HCT116 (cell line): ENCODE data around the gene USF2. TPM values are rescaled to one million over a fixed set of nuclear protein-coding genes. Genes with fewer than 3 reads are reported as not detected.

Source experiments
- ATAC-seq: fragments of 200-7000 bp; cut with Tn5 transposase; 2 replicates; pipeline ENCODE4 v1.9.1; 2020; ENCODE audit warnings: mild to moderate bottlenecking, moderate library complexity
- BruUV-seq: library from RNA; stranded (reverse); fragments of 400-500 nt; replicated peaks from 2 replicates; lab custom pipeline; 2021; lab: Mats Ljungman, UMichigan
- CTCF ChIA-PET: fragments of 300-600 bp; sonication (Branson Sonifier 250); formaldehyde crosslinking; loops from one replicate; lab custom pipeline; 2021; ENCODE audit warnings: antibody characterized with exemption; lab: Charles Lee
- POLR2A ChIA-PET: fragments of 300-600, 350-600 bp; sonication (Branson Sonifier 250); formaldehyde crosslinking; loops from one replicate; lab custom pipeline; 2021; ENCODE audit warnings: antibody characterized with exemption; lab: Charles Lee
- RAD21 ChIA-PET, 2 experiments: fragments of 300-600 bp; sonication (Branson Sonifier 250); formaldehyde crosslinking; loops; one replicate each; lab custom pipeline; 2023; ENCODE audit warnings: low total read pairs in 2 of 2; ENCODE audit not compliant: uncharacterized antibody in 2 of 2, unreplicated experiment in 2 of 2, low non-redundant PET in 1 of 2; lab: Charles Lee
- DNase-seq: peaks from one replicate; pipeline ENCODE4 v3.0.0-alpha.2; 2010; ENCODE audit warnings: low read depth, low spot score
- H2AFZ ChIP-seq: fragments of 200-600 bp; shearing (Covaris generic), sonication (generic); 2 replicates; pipeline ENCODE4 v1.6.1; 2017; ENCODE audit warnings: low read depth, mixed run types, mixed read lengths, antibody characterized with exemption, low read length; ENCODE audit not compliant: poor library complexity, severe bottlenecking
- H3K27ac ChIP-seq: 2 replicates; pipeline ENCODE4 v1.5.1; 2012; ENCODE audit warnings: low read depth, low read length
- H3K27me3 ChIP-seq: fragments of 200-600 bp; sonication (generic); 2 replicates; pipeline ENCODE4 v1.6.1; 2016; ENCODE audit warnings: mixed run types, low read length, mixed read lengths; ENCODE audit not compliant: insufficient read depth
- H3K36me3 ChIP-seq, 2 experiments: fragments of 200-500 bp in 1 of 2; fragments of 200-600 bp in 1 of 2; sonication (Bioruptor generic) in 1 of 2; sonication (generic) in 1 of 2; 2 replicates each; pipeline versions ENCODE4 v1.5.1 to v1.6.1; 2014 to 2016; ENCODE audit warnings: low read length in 2 of 2, inconsistent platforms in 1 of 2, mixed read lengths in 1 of 2, mixed run types in 1 of 2; ENCODE audit not compliant: insufficient read depth in 2 of 2, control insufficient read depth in 1 of 2
- H3K4me1 ChIP-seq, 2 experiments: fragments of 200-600 bp in 1 of 2; sonication (generic) in 1 of 2; 2 replicates each; pipeline versions ENCODE4 v1.5.1 to v1.6.1; 2012 to 2017; ENCODE audit warnings: low read length in 2 of 2, inconsistent platforms in 1 of 2, mild to moderate bottlenecking in 1 of 2, mixed read lengths in 1 of 2, mixed run types in 1 of 2, moderate library complexity in 1 of 2; ENCODE audit not compliant: insufficient read depth in 2 of 2, control insufficient read depth in 1 of 2
- H3K4me2 ChIP-seq: fragments of 200-600 bp; sonication (generic); 2 replicates; pipeline ENCODE4 v1.6.1; 2017; ENCODE audit warnings: mixed run types, low read length, mixed read lengths
- H3K4me3 ChIP-seq, 2 experiments: fragments of 200-600 bp in 1 of 2; sonication (generic) in 1 of 2; replicated peaks in 1 of 2; 2 replicates each; pipeline ENCODE4 v1.5.1; 2011 to 2016; ENCODE audit warnings: low read length in 2 of 2, control low read depth in 1 of 2, low read depth in 1 of 2, mild to moderate bottlenecking in 1 of 2, mixed read lengths in 1 of 2, mixed run types in 1 of 2
- H3K79me2 ChIP-seq: fragments of 200-600 bp; sonication (generic); 2 replicates; pipeline ENCODE4 v1.6.1; 2017; ENCODE audit warnings: mild to moderate bottlenecking, mixed run types, low read length, moderate library complexity, mixed read lengths; ENCODE audit not compliant: insufficient read depth
- H3K9ac ChIP-seq: fragments of 200-600 bp; sonication (generic); 2 replicates; pipeline ENCODE4 v1.6.1; 2016; ENCODE audit warnings: low read length, mixed read lengths
- H3K9me2 ChIP-seq: fragments of 200-600 bp; sonication (generic), shearing (Covaris generic); 2 replicates; pipeline ENCODE4 v1.6.1; 2017; ENCODE audit warnings: mixed run types, mild to moderate bottlenecking, moderate library complexity; ENCODE audit not compliant: insufficient read depth
- H3K9me3 ChIP-seq, 2 experiments: fragments of 200-500 bp in 1 of 2; fragments of 200-600 bp in 1 of 2; sonication (Bioruptor generic) in 1 of 2; sonication (generic) in 1 of 2; 2 replicates each; pipeline ENCODE4 v1.6.1; 2014 to 2017; ENCODE audit warnings: low read length in 2 of 2, mixed read lengths in 2 of 2, inconsistent platforms in 1 of 2, low read depth in 1 of 2, mild to moderate bottlenecking in 1 of 2, mixed run types in 1 of 2, moderate library complexity in 1 of 2; ENCODE audit not compliant: control insufficient read depth in 1 of 2, insufficient read depth in 1 of 2
- H4K20me1 ChIP-seq: fragments of 200-600 bp; sonication (generic), shearing (Covaris generic); 2 replicates; pipeline ENCODE4 v1.6.1; 2017; ENCODE audit warnings: mixed run types, mild to moderate bottlenecking, moderate library complexity; ENCODE audit not compliant: insufficient read depth
- ATF3 ChIP-seq: IDR thresholded peaks from 2 replicates; pipeline ENCODE4 v1.6.1; 2012
- CEBPB ChIP-seq: IDR thresholded peaks from 2 replicates; pipeline ENCODE4 v1.6.1; 2012; ENCODE audit warnings: low read depth
- CTCF ChIP-seq, 3 experiments: fragments of 200-600 bp in 1 of 3; sonication (generic) in 1 of 3; IDR thresholded peaks in 2 of 3; conservative IDR thresholded peaks in 1 of 3; 2 replicates each; pipeline ENCODE4 v1.5.1; 2012 to 2017; ENCODE audit warnings: low read depth in 2 of 3, low read length in 2 of 3, antibody characterized with exemption in 1 of 3, borderline replicate concordance in 1 of 3, control low read depth in 1 of 3, mild to moderate bottlenecking in 1 of 3, mixed read lengths in 1 of 3, mixed run types in 1 of 3, moderate library complexity in 1 of 3; ENCODE audit not compliant: insufficient read depth in 1 of 3
- ELF1 ChIP-seq: IDR thresholded peaks from 2 replicates; pipeline ENCODE4 v1.6.1; 2012; ENCODE audit warnings: low read depth, borderline replicate concordance
- EZH2phosphoT487 ChIP-seq: fragments of 200-600 bp; IDR thresholded peaks from 2 replicates; pipeline ENCODE4 v1.6.1; 2018; ENCODE audit warnings: antibody characterized with exemption, borderline replicate concordance
- FOSL1 ChIP-seq: IDR thresholded peaks from 2 replicates; pipeline ENCODE4 v1.6.1; 2012; ENCODE audit warnings: low read depth
- RAD21 ChIP-seq: IDR thresholded peaks from 2 replicates; pipeline ENCODE4 v1.6.1; 2012; ENCODE audit warnings: low read depth, mild to moderate bottlenecking
- REST ChIP-seq: IDR thresholded peaks from 2 replicates; pipeline ENCODE4 v1.6.1; 2012; ENCODE audit warnings: low read depth
- SIN3A ChIP-seq: IDR thresholded peaks from 2 replicates; pipeline ENCODE4 v1.6.1; 2012; ENCODE audit warnings: low read depth
- SRF ChIP-seq: IDR thresholded peaks from 2 replicates; pipeline ENCODE4 v1.6.1; 2012; ENCODE audit warnings: low read depth
- TCF7L2 ChIP-seq: IDR thresholded peaks from 2 replicates; pipeline ENCODE4 v1.7.0; 2011; ENCODE audit warnings: borderline replicate concordance, inconsistent platforms; ENCODE audit not compliant: insufficient read depth, insufficient read length; ENCODE audit errors: extremely low read depth
- YY1 ChIP-seq: IDR thresholded peaks from 2 replicates; pipeline ENCODE4 v1.6.1; 2011; ENCODE audit warnings: low read length, low read depth, moderate library complexity, mild to moderate bottlenecking; ENCODE audit not compliant: insufficient replicate concordance; ENCODE audit errors: extremely low read depth
- ZFX ChIP-seq: fragments of 450-650 bp; IDR thresholded peaks from 2 replicates; pipeline ENCODE4 v1.6.1; 2017
- ZNF274 ChIP-seq: fragments of 200-500 bp; sonication (Bioruptor generic); IDR thresholded peaks from 2 replicates; pipeline ENCODE4 v1.6.1; 2014; ENCODE audit warnings: mild to moderate bottlenecking, low read depth, low read length, inconsistent platforms
- intact Hi-C: fragments of 100-400 bp; cut with micrococcal nuclease; formaldehyde crosslinking; loops from 2 replicates; pipeline ENCODE4 v1.10.0; 2022
- total RNA-seq: library from RNA; stranded (reverse); gene quantifications from one replicate; pipeline ENCODE4 v1.2.1, GENCODE V29; 2021; ENCODE audit not compliant: unreplicated experiment

The USF2 gene
- total RNA-seq, 1 experiment from 2014 or later = 98.4 TPM

GRCh38 chr19:35309481-35310279, 40.9 kb downstream of the USF2 start:
- ChIA-PET POLR2A (interaction anchor here (1.3 kb wide), 1 partner anchor 10 kb away, joined by 3 read pairs; no protein-coding TSS in a partner anchor), RAD21 (no interaction called here), CTCF (no interaction called here)
- DNase-seq = no peak
- Histone ChIP-seq H3K27ac (no peak overlapping the region), H3K79me2 (no peaks in the 10 kb centered on the region), H3K27me3 (no peaks in the 10 kb centered on the region), H3K9me2 (no peaks in the 10 kb centered on the region), H3K36me3 (no peaks in the 10 kb centered on the region), H3K4me1 (peaks cover 8 to 31% of the 10 kb centered on the region in 2 experiments; a peak in 3 of 4 replicates), H3K4me2 (no peak overlapping the region), H3K9me3 (no peaks in the 10 kb centered on the region), H3K4me3 (no peak overlapping the region), H2AFZ (no peak overlapping the region), H3K9ac (no peak overlapping the region), H4K20me1 (no peaks in the 10 kb centered on the region)
- BruUV-seq = no TSS peak
- intact Hi-C loops = no loop called here
- TF ChIP-seq YY1 = no peak
- TF ChIP-seq, all 23 proteins: peak for 0
- ATAC-seq = no peak

- Histone ChIP-seq H3K27me3 (no peaks in the 10 kb centered on the region), H3K36me3 (no peaks in the 10 kb centered on the region), H3K4me1 (peaks cover 8 to 31% of the 10 kb centered on the region in 2 experiments; a peak in 3 of 4 replicates), H4K20me1 (no peaks in the 10 kb centered on the region), H3K4me3 (no peak overlapping the region), H3K4me2 (no peak overlapping the region), H2AFZ (no peak overlapping the region), H3K79me2 (no peaks in the 10 kb centered on the region), H3K9me3 (no peaks in the 10 kb centered on the region), H3K9me2 (no peaks in the 10 kb centered on the region), H3K27ac (no peak overlapping the region), H3K9ac (no peak overlapping the region)
- DNase-seq = no peak
- POLR2A ChIA-PET = interaction anchor here (1.3 kb wide), 1 partner anchor 10 kb away, joined by 3 read pairs; no protein-coding TSS in a partner anchor
- no TSS peak for BruUV-seq
- CTCF ChIA-PET = no interaction called here
- RAD21 ChIA-PET = no interaction called here
- ATAC-seq = no peak
- intact Hi-C loops = no loop called here
- TF ChIP-seq ZFX (no peak), EZH2phosphoT487 (no peak), RAD21 (no peak), CTCF (IDR thresholded peaks at IDR 0.05 in 2 of 3, conservative IDR thresholded peaks at IDR 0.05 in 1 of 3; ENCODE audit: borderline replicate concordance in 1 of 3, insufficient read depth in 1 of 3, low read depth in 2 of 3, low read length in 2 of 3) (no peak), SRF (no peak), FOSL1 (no peak), ZNF274 (no peak), ATF3 (no peak), TCF7L2 (no peak), SIN3A (no peak), REST (no peak), CEBPB (no peak), ELF1 (no peak)
These were observed 41.6 kb downstream of the USF2 start for GRCh38 chr19:35310331-35310730.
